AG09309 (cell line): ENCODE results near the gene NEB.

Experiments
- DNase-seq: peaks from one replicate; pipeline ENCODE4 v3.0.0-alpha.2; 2010; ENCODE audit warnings: low read depth
- H3K4me3 ChIP-seq: 2 replicates; pipeline ENCODE4 v1.5.1; 2011; ENCODE audit warnings: mild to moderate bottlenecking, low read depth, low read length, moderate library complexity; ENCODE audit not compliant: control insufficient read depth
- CTCF ChIP-seq: IDR thresholded peaks from 2 replicates; pipeline ENCODE4 v1.5.1; 2011; ENCODE audit warnings: mild to moderate bottlenecking, low read depth, low read length, inconsistent platforms; ENCODE audit not compliant: insufficient read depth, control insufficient read depth; ENCODE audit errors: missing control alignments

NEB gene

DNA sequence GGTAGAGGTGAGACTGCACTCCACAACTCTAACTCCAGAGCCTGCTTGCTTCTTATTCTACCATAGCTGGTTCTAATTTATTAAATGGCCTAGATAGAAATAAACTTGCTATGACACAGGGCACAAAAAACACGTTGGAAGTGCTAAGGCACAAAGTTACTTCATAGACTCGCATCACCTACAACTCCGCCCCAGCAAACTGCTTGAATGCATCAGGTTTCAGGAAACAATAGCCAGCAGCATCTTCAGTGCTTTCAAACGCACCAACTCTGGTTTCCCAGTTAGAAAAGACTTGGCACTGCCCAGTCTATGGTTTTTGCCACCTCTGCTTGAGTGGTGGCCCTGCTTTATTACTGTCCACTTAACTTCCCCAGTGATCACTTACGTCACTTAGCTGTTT, 182.0 kb downstream of the NEB start:
- no peak overlapping the region for H3K4me3 ChIP-seq
- TF ChIP-seq CTCF: no peak
- DNase-seq: no peak

- DNase-seq: no peak
- no peak overlapping the region for H3K4me3 ChIP-seq
- no peak for TF ChIP-seq CTCF
Observed at GRCh38 chr2:151551556-151551955, 182.7 kb downstream of the NEB start.

- DNase-seq: no peak
- H3K4me3 ChIP-seq: no peak overlapping the region
- no peak for TF ChIP-seq CTCF
Observed at GRCh38 chr2:151549191-151549590, 185.1 kb downstream of the NEB start.

GRCh38 chr2:151544449-151544848, 189.8 kb downstream of the NEB start:
- DNase-seq: no peak
- no peak overlapping the region for H3K4me3 ChIP-seq
- TF ChIP-seq CTCF: no peak

DNA sequence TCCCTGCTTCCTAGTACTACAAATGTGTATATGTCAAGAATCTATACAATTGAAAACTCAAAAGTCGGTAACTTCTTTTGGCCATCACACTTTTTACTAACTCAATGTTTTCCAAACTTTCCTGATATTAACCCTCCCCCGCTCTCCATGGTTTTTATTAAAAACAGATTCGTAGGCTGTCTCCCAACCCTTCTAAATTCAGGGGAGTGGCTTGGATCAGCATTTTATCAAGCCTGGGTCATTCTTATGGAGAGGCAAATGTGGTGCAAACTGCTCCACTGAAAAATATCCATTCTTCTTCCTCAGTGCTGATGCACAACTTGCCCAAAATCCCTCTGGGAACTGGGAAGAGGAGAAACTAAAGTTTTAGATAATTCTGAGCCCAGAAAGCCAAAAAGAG, 190.4 kb downstream of the NEB start:
- TF ChIP-seq CTCF: no peak

GRCh38 chr2:151534001-151534400, 200.3 kb downstream of the NEB start:
- H3K4me3 ChIP-seq: no peak overlapping the region
- no peak for DNase-seq
- TF ChIP-seq CTCF: no peak

More for the DNA sequence above, 190.4 kb downstream of the NEB start:
- no peak for DNase-seq
- no peak overlapping the region for H3K4me3 ChIP-seq

DNA sequence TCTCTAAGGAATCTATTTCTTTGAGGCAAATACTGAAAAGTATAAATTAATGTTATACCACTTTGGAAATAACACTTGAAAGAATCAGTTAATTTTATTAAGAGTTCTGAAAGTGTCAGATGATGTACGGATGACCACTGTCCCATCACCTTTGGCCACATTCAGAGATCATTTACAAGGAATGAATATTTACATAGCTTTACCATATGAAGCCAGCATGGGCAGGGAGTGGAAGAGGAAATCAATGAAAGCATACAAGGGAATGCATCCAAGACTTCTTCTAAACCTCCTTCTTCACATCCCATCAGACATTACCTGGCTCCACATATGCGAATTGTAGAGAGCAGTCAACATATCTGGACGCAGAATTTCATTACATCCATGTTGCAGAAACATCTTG, 201.1 kb downstream of the NEB start:
- no peak for TF ChIP-seq CTCF
- no peak for DNase-seq
- H3K4me3 ChIP-seq: no peak overlapping the region
